ENCODE results near the gene DNM3. TPM values are rescaled to one million over a fixed set of nuclear protein-coding genes. Genes with fewer than 3 reads are reported as not detected.

The DNM3 gene
- total and polyA plus RNA-seq, 10 of the 15 experiments (the other 5 are each of a cell fraction or from before 2014, with no cell fraction given): 0.03 to 1.5 (median 0.08) TPM; not detected in 3

DNA sequence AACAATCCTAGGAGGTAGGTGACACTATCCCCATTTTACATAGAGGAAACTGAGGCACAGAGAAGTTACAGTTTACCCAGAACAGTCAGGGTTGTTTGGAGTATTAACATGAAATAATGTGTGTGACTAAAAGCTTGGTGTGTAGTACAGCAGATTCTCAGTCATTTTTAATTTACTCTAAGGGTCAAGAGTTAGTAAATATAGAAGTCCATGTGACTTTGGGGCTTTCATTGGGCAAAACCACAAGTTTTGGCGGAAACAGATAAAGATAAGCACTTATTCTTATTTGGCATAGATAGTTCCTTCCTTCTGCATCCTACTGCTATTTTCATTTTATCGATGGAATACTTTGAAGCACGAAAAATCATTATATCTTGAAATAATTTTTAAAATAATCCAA lies 128.5 kb downstream of the DNM3 start:
- ChIA-PET RAD21 (ENCODE audit: unreplicated experiment) (no interaction called here), SMC1A (ENCODE audit: uncharacterized antibody, unreplicated experiment) (interaction anchor here (1.0 to 2.0 kb wide), 2 partner anchors 12 to 19 kb away, joined by 3 to 7 read pairs; no protein-coding TSS in a partner anchor), POLR2A (no interaction called here), CTCF (interaction anchor here (1.0 kb wide), 1 partner anchor 16 kb away, joined by 3 read pairs; no protein-coding TSS in a partner anchor)
- H3K27me3 ChIP-seq (replicated peaks in 1 of 2; ENCODE audit: control insufficient read depth in 2 of 2, insufficient read depth in 2 of 2, low read length in 1 of 2): no peaks in the 10 kb centered on the region; a peak in 1 of 4 replicates
- WGBS (ENCODE audit: insufficient coverage, insufficient replicate concordance, low lambda C conversion rate, missing lambda C conversion rate): 40% methylated on average over 3 of the region's 3 CpGs
- no peak overlapping the region for H3K4me3 ChIP-seq
- BruUV-seq (replicated peaks): no TSS peak
- no peak for DNase-seq (ENCODE audit: low read depth, low spot score)
- H3K36me3 ChIP-seq (ENCODE audit: control insufficient read depth in 2 of 2, insufficient read depth in 2 of 2, low read length in 1 of 2): no peaks in the 10 kb centered on the region
- ATAC-seq: no peak
- intact Hi-C loops (cut with micrococcal nuclease; ENCODE audit: unreplicated experiment): no loop called here
- H3K79me2 ChIP-seq (ENCODE audit: control insufficient read depth, insufficient read depth, low read length): no peaks in the 10 kb centered on the region
- no peak for TF ChIP-seq SREBF2 (IDR thresholded peaks at IDR 0.05; ENCODE audit: low read length)
- no peak for FAIRE-seq
- no peaks in the 10 kb centered on the region for H4K20me1 ChIP-seq (ENCODE audit: control insufficient read depth, insufficient read depth)
- no peak overlapping the region for H3K27ac ChIP-seq (ENCODE audit: control insufficient read depth, insufficient read depth)
- H3K4me2 ChIP-seq (ENCODE audit: control insufficient read depth, insufficient read depth): no peak overlapping the region
- H3K4me1 ChIP-seq (ENCODE audit: control insufficient read depth, insufficient read depth, low read length): no peaks in the 10 kb centered on the region
- no peak overlapping the region for H2AFZ ChIP-seq (ENCODE audit: control insufficient read depth, low read depth, low read length)
- no peaks in the 10 kb centered on the region for H3K9me3 ChIP-seq (replicated peaks; ENCODE audit: control insufficient read depth, insufficient read depth, low read length)
- no peak overlapping the region for H3K9ac ChIP-seq (ENCODE audit: control insufficient read depth, insufficient read depth, low read length)
- in situ Hi-C loops (cut with MboI): no loop called here

DNA sequence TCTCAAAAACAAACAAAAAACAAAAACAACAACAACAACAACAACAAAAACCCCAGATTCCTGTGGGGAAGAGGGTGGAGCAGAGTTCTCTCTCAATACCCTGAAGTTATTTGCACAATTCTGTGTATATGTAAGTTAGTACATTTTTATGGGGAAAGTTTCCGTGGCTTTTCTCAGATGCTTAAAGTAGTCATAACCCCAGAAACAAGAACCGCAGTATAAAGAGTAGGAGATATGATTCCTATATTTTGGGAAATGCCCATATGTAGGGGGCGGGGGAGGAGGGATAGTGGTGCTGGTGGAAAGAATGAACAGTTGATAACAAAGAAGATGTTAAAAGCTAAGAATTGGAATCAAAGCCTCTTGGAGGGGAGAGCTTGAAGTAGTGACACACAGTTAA lies 131.5 kb downstream of the DNM3 start:
- in situ Hi-C loops (cut with MboI): no loop called here
- RAD21 ChIA-PET (ENCODE audit: unreplicated experiment): no interaction called here

More for the DNA sequence above, 131.5 kb downstream of the DNM3 start:
- H3K79me2 ChIP-seq (ENCODE audit: control insufficient read depth, insufficient read depth, low read length): no peaks in the 10 kb centered on the region
- H3K4me2 ChIP-seq (ENCODE audit: control insufficient read depth, insufficient read depth): no peak overlapping the region
- intact Hi-C loops (cut with micrococcal nuclease; ENCODE audit: unreplicated experiment): no loop called here
- 61% methylated on average over 3 of the region's 3 CpGs for WGBS (ENCODE audit: insufficient coverage, insufficient replicate concordance, low lambda C conversion rate, missing lambda C conversion rate)
- no peaks in the 10 kb centered on the region for H3K4me1 ChIP-seq (ENCODE audit: control insufficient read depth, insufficient read depth, low read length)
- H3K9ac ChIP-seq (ENCODE audit: control insufficient read depth, insufficient read depth, low read length): no peak overlapping the region
- BruUV-seq (replicated peaks): no TSS peak
- ChIA-PET SMC1A (ENCODE audit: uncharacterized antibody, unreplicated experiment) (interaction anchor here (0.7 kb wide), 1 partner anchor 13 kb away, joined by 3 read pairs; no protein-coding TSS in a partner anchor), POLR2A (no interaction called here), CTCF (no interaction called here)
- no peak for DNase-seq (ENCODE audit: low read depth, low spot score)
- no peaks in the 10 kb centered on the region; a peak in 1 of 4 replicates for H3K27me3 ChIP-seq (replicated peaks in 1 of 2; ENCODE audit: control insufficient read depth in 2 of 2, insufficient read depth in 2 of 2, low read length in 1 of 2)
- H4K20me1 ChIP-seq (ENCODE audit: control insufficient read depth, insufficient read depth): no peaks in the 10 kb centered on the region
- TF ChIP-seq RBBP5 (conservative IDR thresholded peaks at IDR 0.05) (no peak), RCOR1 (conservative IDR thresholded peaks at IDR 0.05; ENCODE audit: low read depth, low read length) (no peak)
- TF ChIP-seq, protein P1, sequence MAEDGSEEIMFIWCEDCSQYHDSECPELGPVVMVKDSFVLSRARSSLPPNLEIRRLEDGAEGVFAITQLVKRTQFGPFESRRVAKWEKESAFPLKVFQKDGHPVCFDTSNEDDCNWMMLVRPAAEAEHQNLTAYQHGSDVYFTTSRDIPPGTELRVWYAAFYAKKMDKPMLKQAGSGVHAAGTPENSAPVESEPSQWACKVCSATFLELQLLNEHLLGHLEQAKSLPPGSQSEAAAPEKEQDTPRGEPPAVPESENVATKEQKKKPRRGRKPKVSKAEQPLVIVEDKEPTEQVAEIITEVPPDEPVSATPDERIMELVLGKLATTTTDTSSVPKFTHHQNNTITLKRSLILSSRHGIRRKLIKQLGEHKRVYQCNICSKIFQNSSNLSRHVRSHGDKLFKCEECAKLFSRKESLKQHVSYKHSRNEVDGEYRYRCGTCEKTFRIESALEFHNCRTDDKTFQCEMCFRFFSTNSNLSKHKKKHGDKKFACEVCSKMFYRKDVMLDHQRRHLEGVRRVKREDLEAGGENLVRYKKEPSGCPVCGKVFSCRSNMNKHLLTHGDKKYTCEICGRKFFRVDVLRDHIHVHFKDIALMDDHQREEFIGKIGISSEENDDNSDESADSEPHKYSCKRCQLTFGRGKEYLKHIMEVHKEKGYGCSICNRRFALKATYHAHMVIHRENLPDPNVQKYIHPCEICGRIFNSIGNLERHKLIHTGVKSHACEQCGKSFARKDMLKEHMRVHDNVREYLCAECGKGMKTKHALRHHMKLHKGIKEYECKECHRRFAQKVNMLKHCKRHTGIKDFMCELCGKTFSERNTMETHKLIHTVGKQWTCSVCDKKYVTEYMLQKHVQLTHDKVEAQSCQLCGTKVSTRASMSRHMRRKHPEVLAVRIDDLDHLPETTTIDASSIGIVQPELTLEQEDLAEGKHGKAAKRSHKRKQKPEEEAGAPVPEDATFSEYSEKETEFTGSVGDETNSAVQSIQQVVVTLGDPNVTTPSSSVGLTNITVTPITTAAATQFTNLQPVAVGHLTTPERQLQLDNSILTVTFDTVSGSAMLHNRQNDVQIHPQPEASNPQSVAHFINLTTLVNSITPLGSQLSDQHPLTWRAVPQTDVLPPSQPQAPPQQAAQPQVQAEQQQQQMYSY (CRISPR knock-in tag; IDR thresholded peaks at IDR 0.05): no peak
- no peaks in the 10 kb centered on the region for H3K9me3 ChIP-seq (replicated peaks; ENCODE audit: control insufficient read depth, insufficient read depth, low read length)
- no peak overlapping the region for H3K27ac ChIP-seq (ENCODE audit: control insufficient read depth, insufficient read depth)
- ATAC-seq: no peak
- no peak overlapping the region for H3K4me3 ChIP-seq
- no peak for FAIRE-seq
- H3K36me3 ChIP-seq (ENCODE audit: control insufficient read depth in 2 of 2, insufficient read depth in 2 of 2, low read length in 1 of 2): no peaks in the 10 kb centered on the region
- no peak overlapping the region for H2AFZ ChIP-seq (ENCODE audit: control insufficient read depth, low read depth, low read length)

All from GM12878 (cell line).